Neural crest cell (in vitro differentiated cells): ENCODE data around the gene MXI1. TPM values are rescaled to one million over a fixed set of nuclear protein-coding genes. Genes with fewer than 3 reads are reported as not detected.
A peak's percentile ranks its signal among the peaks of the same experiment; 100 is the strongest.

Experiments used
- DNase-seq: peaks from one replicate; pipeline ENCODE4 v3.0.0; 2021; ENCODE audit warnings: low read depth, mixed read lengths, low spot score
- H3K27ac Mint-ChIP-seq: one replicate; pipeline ENCODE4 v1.8.0; 2021; ENCODE audit warnings: mild to moderate bottlenecking, mixed read lengths; ENCODE audit not compliant: unreplicated experiment
- H3K27me3 Mint-ChIP-seq: 2 replicates; pipeline ENCODE4 v1.8.0; 2021; ENCODE audit warnings: low read depth, mild to moderate bottlenecking, mixed read lengths
- H3K36me3 Mint-ChIP-seq: 2 replicates; pipeline ENCODE4 v1.8.0; 2021; ENCODE audit warnings: low read depth, mild to moderate bottlenecking, mixed read lengths
- H3K4me1 Mint-ChIP-seq: 2 replicates; pipeline ENCODE4 v1.8.0; 2021; ENCODE audit warnings: mixed read lengths
- H3K4me3 Mint-ChIP-seq: one replicate; pipeline ENCODE4 v1.8.0; 2021; ENCODE audit warnings: mild to moderate bottlenecking, mixed read lengths
- H3K9me3 Mint-ChIP-seq: 2 replicates; pipeline ENCODE4 v1.8.0; 2021; ENCODE audit warnings: mixed read lengths
- CTCF ChIP-seq: fragments of 200-600 bp; sonication (generic); conservative IDR thresholded peaks from 2 replicates; pipeline ENCODE4 v1.5.0; 2021; ENCODE audit warnings: antibody characterized with exemption, mild to moderate bottlenecking
- total RNA-seq: library from RNA; stranded (reverse); gene quantifications from 2 replicates; pipeline ENCODE4 v1.2.1, GENCODE V29; 2021

The MXI1 gene
- total RNA-seq, 1 donor from 2014 or later: 18.6 TPM

DNA sequence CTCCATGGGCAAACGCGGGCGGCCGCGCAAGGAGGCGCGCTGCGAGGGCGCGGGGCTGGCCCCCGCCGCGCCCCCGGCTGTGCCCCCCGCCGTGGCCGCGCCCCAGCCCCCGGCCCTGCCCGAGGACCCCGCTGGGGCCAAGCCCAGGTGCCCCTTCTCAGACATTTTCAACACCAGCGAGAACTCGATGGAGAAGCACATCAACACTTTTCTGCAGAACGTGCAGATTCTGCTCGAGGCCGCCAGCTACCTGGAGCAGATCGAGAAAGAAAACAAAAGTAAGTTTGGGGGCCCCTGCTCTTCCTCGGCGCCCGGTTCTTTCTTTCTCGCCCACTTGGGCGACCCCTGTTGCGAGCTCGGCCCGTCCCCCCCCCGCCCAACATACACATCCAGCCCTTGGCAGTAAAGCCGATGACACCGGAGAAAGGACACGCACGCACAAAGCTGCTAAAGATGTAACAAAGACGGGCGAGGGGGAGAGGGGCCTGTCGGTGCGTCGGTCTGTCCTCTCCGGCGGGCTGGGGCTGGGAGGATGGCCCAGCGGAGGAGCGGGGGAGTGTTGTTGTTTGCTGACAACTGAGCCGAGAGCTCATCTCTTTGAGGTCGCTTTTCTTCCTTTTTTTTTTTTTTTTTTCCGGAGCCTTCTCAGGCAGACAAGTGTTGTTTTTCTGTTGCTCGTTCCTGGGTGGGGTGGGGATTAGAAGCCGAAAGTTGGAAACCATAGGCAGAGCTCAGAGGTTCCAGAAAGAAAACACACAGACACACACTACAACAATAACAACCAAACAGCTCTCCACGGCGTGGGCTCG is 604 bp downstream of the MXI1 start:
- peak overlapping the region; percentile 51 for H3K27ac Mint-ChIP-seq
- H3K4me3 Mint-ChIP-seq: peak overlapping the region; percentile 98
- H3K4me1 Mint-ChIP-seq: peaks cover 40% of the 10 kb centered on the region
- H3K9me3 Mint-ChIP-seq: no peaks in the 10 kb centered on the region
- DNase-seq: peak; percentile 34
- H3K27me3 Mint-ChIP-seq: peaks cover 15% of the 10 kb centered on the region
- no peaks in the 10 kb centered on the region for H3K36me3 Mint-ChIP-seq
- no peak for TF ChIP-seq CTCF

- Mint-ChIP-seq H3K27ac (peak overlapping the region; percentile 92), H3K27me3 (peaks cover 15% of the 10 kb centered on the region), H3K9me3 (no peaks in the 10 kb centered on the region), H3K36me3 (no peaks in the 10 kb centered on the region), H3K4me3 (peak overlapping the region; percentile 98), H3K4me1 (peaks cover 47% of the 10 kb centered on the region)
- DNase-seq: no peak
- no peak for TF ChIP-seq CTCF
Observed at GRCh38 chr10:110208614-110209453, 1.4 kb downstream of the MXI1 start.

GRCh38 chr10:110209454-110209925 is 2.1 kb downstream of the MXI1 start:
- Mint-ChIP-seq H3K4me3 (peak overlapping the region; percentile 98), H3K9me3 (no peaks in the 10 kb centered on the region), H3K27me3 (peaks cover 11% of the 10 kb centered on the region), H3K36me3 (no peaks in the 10 kb centered on the region), H3K27ac (peak overlapping the region; percentile 92), H3K4me1 (peaks cover 51% of the 10 kb centered on the region)
- no peak for TF ChIP-seq CTCF
- DNase-seq: peak; percentile 59

GRCh38 chr10:110209926-110210673 is 2.7 kb downstream of the MXI1 start:
- Mint-ChIP-seq H3K36me3 (no peaks in the 10 kb centered on the region), H3K27me3 (peaks cover 11% of the 10 kb centered on the region), H3K9me3 (no peaks in the 10 kb centered on the region), H3K4me3 (peak overlapping the region; percentile 98), H3K4me1 (peaks cover 51% of the 10 kb centered on the region), H3K27ac (peak overlapping the region; percentile 98)
- DNase-seq: peak; percentile 28
- TF ChIP-seq CTCF: no peak
